Measurements from ENCODE around the gene LCP1.

- TF ChIP-seq CTCF (IDR thresholded peaks at IDR 0.05; ENCODE audit: insufficient read depth, low read depth, low read length), result no peak
- TF ChIP-seq EZH2 (IDR thresholded peaks at IDR 0.05; ENCODE audit: insufficient read depth, low read length), result no peak
Observed at GRCh38 chr13:46206143-46206542, 24.2 kb upstream of the LCP1 start.
